PC-9 (cell line): ENCODE measurements around the gene AUTS2.

Experiments
- CTCF ChIP-seq: fragments of 200-600 bp; sonication (generic); conservative IDR thresholded peaks from 2 replicates; pipeline ENCODE4 v1.6.1; 2017; ENCODE audit warnings: mixed run types, antibody characterized with exemption, mild to moderate bottlenecking, moderate library complexity
- EZH2 ChIP-seq: fragments of 200-600 bp; sonication (generic); IDR thresholded peaks from 2 replicates; pipeline ENCODE4 v1.8.0; 2017; ENCODE audit warnings: antibody characterized with exemption, low read depth

GRCh38 chr7:70142247-70142932, 544.1 kb downstream of the AUTS2 start:
- no peak for TF ChIP-seq CTCF
- no peak for TF ChIP-seq EZH2
